Measurements from ENCODE around the gene LAG3. TPM values are rescaled to one million over a fixed set of nuclear protein-coding genes. Genes with fewer than 3 reads are reported as not detected.

The LAG3 gene
- total RNA-seq, 1 experiment from 2014 or later, result 2.2 TPM

- Histone ChIP-seq H3T11ph (ENCODE audit: low read length) (no peak overlapping the region), H3K18ac (ENCODE audit: insufficient read length, low read depth, low read length) (no peak overlapping the region), H3K4me1 (ENCODE audit: insufficient read depth, low read length) (peaks cover 5% of the 10 kb centered on the region; the same call in 1 of the 2 replicates), H2AFZ (ENCODE audit: low read length) (no peak overlapping the region), H3K9ac (ENCODE audit: extremely low read depth, insufficient read length, low read length) (no peak overlapping the region), H2BK15ac (ENCODE audit: low read depth, low read length) (no peak overlapping the region), H3K79me1 (ENCODE audit: insufficient read depth, low read depth, low read length, poor library complexity, severe bottlenecking) (no peaks in the 10 kb centered on the region), H2AK5ac (ENCODE audit: insufficient read length, low read length) (no peak overlapping the region), H4K8ac (replicated peaks; ENCODE audit: insufficient read length, low read depth, low read length) (no peak overlapping the region), H3K23ac (ENCODE audit: insufficient read length, low read depth, low read length) (no peak overlapping the region), H3K4me2 (ENCODE audit: insufficient read depth, insufficient read length, low read length) (no peak overlapping the region), H4K20me1 (ENCODE audit: control insufficient read depth, insufficient read depth, insufficient read length) (peaks cover 4% of the 10 kb centered on the region), H4K91ac (ENCODE audit: insufficient read length, low read depth, low read length) (no peak overlapping the region), H2BK12ac (ENCODE audit: insufficient read length, low read depth, low read length) (no peak overlapping the region), H3K79me2 (ENCODE audit: insufficient read depth, low read length) (no peaks in the 10 kb centered on the region), H3K9me3 (ENCODE audit: control insufficient read depth, low read depth, low read length) (no peaks in the 10 kb centered on the region), H2BK5ac (ENCODE audit: insufficient read length, low read length) (no peak overlapping the region), H3K56ac (ENCODE audit: insufficient read length, low read depth, low read length) (no peak overlapping the region), H3K27me3 (ENCODE audit: insufficient read depth, low read length) (peaks cover 4% of the 10 kb centered on the region; the same call in 1 of the 2 replicates), H4K5ac (ENCODE audit: insufficient read length, low read depth, low read length) (no peak overlapping the region), H3K27ac (ENCODE audit: insufficient read length, low read depth, low read length) (no peak overlapping the region), H2BK20ac (ENCODE audit: low read depth, low read length, poor library complexity, severe bottlenecking) (no peak overlapping the region), H3K14ac (ENCODE audit: insufficient read depth, low read length) (no peak overlapping the region), H2BK120ac (ENCODE audit: low read depth, low read length, poor library complexity, severe bottlenecking) (no peak overlapping the region), H3K23me2 (ENCODE audit: insufficient read length, low read depth, low read length, poor library complexity, severe bottlenecking) (peaks cover 14% of the 10 kb centered on the region), H3K4ac (ENCODE audit: low read depth, low read length) (no peak overlapping the region)
- DNase-seq, result no peak
- no CpG with 5 or more reads among the region's 12 CpGs for WGBS (ENCODE audit: extremely low coverage, insufficient read length, low lambda C conversion rate)
- Mint-ChIP-seq H3K27ac (peak overlapping the region in 1 of 3 experiments; percentile 14; a peak in 1 of 7 replicates), H3K36me3 (ENCODE audit: insufficient read depth in 1 of 3, low read depth in 3 of 3) (peaks cover 10 to 15% (median 10%) of the 10 kb centered on the region in 3 experiments; a peak in 6 of 7 replicates), H3K4me1 (peaks cover 64 to 79% of the 10 kb centered on the region in 2 experiments), H3K27me3 (ENCODE audit: low read depth) (peaks cover 55% of the 10 kb centered on the region), H3K9me3 (no peaks in the 10 kb centered on the region), H3K4me3 (peak overlapping the region in 1 of 2 experiments; percentile 71; a peak in 4 of 5 replicates)
- TF ChIP-seq CTCF (conservative IDR thresholded peaks at IDR 0.05), result no peak
These were observed 51.1 kb downstream of the LAG3 start for GRCh38 chr12:6823182-6824084.
